Measurements from ENCODE around the gene C19orf67. TPM values are rescaled to one million over a fixed set of nuclear protein-coding genes. Genes with fewer than 3 reads are reported as not detected.

C19orf67 gene
- total and polyA plus RNA-seq, 2 of the 13 experiments (the other 11 are each of a cell fraction or from before 2014, with no cell fraction given), result 0.11 to 0.32 TPM

DNA sequence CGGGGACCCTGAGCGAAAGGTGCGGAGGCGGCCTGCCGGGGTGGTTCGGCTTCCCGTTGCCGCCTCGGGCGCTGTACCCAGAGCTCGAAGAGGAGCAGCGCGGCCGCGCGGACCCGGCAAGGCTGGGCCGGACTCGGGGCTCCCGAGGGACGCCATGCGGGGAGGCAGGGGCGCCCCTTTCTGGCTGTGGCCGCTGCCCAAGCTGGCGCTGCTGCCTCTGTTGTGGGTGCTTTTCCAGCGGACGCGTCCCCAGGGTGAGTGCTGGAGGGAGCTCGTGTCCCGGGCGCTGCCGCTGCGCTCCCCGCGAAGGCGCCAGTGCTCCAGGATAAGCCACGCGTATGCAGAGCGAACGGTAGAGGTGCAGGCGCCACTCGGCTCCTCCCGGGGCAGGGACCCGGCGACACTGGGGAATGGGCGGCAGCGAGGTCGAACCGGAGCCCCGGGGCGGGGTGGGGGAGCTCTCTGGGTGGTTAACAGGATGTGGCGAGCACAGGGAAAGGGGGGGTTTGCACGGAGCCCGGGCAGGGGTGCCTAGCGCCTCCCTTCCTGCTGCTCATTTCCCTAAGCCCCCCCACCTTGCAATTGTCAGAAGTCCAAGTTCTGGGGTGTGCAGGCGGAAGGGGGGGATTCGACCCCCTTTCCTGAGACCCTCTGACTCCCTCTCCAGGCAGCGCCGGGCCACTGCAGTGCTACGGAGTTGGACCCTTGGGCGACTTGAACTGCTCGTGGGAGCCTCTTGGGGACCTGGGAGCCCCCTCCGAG lies 53.7 kb downstream of the C19orf67 start, which contains the start of gene IL27RA (continued):
- TF ChIP-seq HNRNPH1 (optimal IDR thresholded peaks at IDR 0.05; ENCODE audit: low read depth, low read length), result no peak
- no peak for TF ChIP-seq ZNF496 (CRISPR knock-in tag; IDR thresholded peaks at IDR 0.05; ENCODE audit: insufficient replicate concordance)
- TF ChIP-seq ZNF607 (CRISPR knock-in tag; IDR thresholded peaks at IDR 0.05; ENCODE audit: borderline replicate concordance), result peak; percentile 71; the same call in 1 of the 2 replicates
- TF ChIP-seq NFRKB (IDR thresholded peaks at IDR 0.05), result no peak
- TF ChIP-seq, protein P1, sequence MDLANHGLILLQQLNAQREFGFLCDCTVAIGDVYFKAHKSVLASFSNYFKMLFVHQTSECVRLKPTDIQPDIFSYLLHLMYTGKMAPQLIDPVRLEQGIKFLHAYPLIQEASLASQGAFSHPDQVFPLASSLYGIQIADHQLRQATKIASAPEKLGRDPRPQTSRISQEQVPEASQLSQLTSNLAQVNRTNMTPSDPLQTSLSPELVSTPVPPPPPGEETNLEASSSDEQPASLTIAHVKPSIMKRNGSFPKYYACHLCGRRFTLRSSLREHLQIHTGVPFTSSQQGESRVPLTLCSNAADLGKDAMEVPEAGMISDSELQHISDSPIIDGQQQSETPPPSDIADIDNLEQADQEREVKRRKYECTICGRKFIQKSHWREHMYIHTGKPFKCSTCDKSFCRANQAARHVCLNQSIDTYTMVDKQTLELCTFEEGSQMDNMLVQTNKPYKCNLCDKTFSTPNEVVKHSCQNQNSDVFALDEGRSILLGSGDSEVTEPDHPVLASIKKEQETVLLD (CRISPR knock-in tag; IDR thresholded peaks at IDR 0.05; ENCODE audit: low read depth), result 0 out of 2 replicates have a peak, but pooled peaks have one; percentile 49
- TF ChIP-seq ZNF564 (CRISPR knock-in tag; IDR thresholded peaks at IDR 0.05), result peak; percentile 74; the same call in 1 of the 2 replicates
- TF ChIP-seq ZNF570 (CRISPR knock-in tag; IDR thresholded peaks at IDR 0.05; ENCODE audit: borderline replicate concordance), result no peak
- TF ChIP-seq, protein P2, sequence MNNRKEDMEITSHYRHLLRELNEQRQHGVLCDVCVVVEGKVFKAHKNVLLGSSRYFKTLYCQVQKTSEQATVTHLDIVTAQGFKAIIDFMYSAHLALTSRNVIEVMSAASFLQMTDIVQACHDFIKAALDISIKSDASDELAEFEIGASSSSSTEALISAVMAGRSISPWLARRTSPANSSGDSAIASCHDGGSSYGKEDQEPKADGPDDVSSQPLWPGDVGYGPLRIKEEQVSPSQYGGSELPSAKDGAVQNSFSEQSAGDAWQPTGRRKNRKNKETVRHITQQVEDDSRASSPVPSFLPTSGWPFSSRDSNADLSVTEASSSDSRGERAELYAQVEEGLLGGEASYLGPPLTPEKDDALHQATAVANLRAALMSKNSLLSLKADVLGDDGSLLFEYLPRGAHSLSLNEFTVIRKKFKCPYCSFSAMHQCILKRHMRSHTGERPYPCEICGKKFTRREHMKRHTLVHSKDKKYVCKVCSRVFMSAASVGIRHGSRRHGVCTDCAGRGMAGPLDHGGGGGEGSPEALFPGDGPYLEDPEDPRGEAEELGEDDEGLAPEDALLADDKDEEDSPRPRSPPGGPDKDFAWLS (CRISPR knock-in tag; IDR thresholded peaks at IDR 0.05; ENCODE audit: borderline replicate concordance), result peak; percentile 96
- TF ChIP-seq, protein P3, sequence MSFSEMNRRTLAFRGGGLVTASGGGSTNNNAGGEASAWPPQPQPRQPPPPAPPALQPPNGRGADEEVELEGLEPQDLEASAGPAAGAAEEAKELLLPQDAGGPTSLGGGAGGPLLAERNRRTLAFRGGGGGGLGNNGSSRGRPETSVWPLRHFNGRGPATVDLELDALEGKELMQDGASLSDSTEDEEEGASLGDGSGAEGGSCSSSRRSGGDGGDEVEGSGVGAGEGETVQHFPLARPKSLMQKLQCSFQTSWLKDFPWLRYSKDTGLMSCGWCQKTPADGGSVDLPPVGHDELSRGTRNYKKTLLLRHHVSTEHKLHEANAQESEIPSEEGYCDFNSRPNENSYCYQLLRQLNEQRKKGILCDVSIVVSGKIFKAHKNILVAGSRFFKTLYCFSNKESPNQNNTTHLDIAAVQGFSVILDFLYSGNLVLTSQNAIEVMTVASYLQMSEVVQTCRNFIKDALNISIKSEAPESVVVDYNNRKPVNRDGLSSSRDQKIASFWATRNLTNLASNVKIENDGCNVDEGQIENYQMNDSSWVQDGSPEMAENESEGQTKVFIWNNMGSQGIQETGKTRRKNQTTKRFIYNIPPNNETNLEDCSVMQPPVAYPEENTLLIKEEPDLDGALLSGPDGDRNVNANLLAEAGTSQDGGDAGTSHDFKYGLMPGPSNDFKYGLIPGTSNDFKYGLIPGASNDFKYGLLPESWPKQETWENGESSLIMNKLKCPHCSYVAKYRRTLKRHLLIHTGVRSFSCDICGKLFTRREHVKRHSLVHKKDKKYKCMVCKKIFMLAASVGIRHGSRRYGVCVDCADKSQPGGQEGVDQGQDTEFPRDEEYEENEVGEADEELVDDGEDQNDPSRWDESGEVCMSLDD (CRISPR knock-in tag; IDR thresholded peaks at IDR 0.05; ENCODE audit: borderline replicate concordance), result peak; percentile 95
- TF ChIP-seq, protein P4, sequence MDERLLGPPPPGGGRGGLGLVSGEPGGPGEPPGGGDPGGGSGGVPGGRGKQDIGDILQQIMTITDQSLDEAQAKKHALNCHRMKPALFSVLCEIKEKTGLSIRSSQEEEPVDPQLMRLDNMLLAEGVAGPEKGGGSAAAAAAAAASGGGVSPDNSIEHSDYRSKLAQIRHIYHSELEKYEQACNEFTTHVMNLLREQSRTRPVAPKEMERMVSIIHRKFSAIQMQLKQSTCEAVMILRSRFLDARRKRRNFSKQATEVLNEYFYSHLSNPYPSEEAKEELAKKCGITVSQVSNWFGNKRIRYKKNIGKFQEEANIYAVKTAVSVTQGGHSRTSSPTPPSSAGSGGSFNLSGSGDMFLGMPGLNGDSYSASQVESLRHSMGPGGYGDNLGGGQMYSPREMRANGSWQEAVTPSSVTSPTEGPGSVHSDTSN (CRISPR knock-in tag; IDR thresholded peaks at IDR 0.05), result no peak
- no peak for TF ChIP-seq KLF9 (CRISPR knock-in tag; IDR thresholded peaks at IDR 0.05; ENCODE audit: low read depth)
- TF ChIP-seq GFI1 (CRISPR knock-in tag; IDR thresholded peaks at IDR 0.05; ENCODE audit: borderline replicate concordance), result no peak
- no peak for TF ChIP-seq ZNF101 (CRISPR knock-in tag; IDR thresholded peaks at IDR 0.05; ENCODE audit: borderline replicate concordance, low read depth)
- TF ChIP-seq, protein P5, sequence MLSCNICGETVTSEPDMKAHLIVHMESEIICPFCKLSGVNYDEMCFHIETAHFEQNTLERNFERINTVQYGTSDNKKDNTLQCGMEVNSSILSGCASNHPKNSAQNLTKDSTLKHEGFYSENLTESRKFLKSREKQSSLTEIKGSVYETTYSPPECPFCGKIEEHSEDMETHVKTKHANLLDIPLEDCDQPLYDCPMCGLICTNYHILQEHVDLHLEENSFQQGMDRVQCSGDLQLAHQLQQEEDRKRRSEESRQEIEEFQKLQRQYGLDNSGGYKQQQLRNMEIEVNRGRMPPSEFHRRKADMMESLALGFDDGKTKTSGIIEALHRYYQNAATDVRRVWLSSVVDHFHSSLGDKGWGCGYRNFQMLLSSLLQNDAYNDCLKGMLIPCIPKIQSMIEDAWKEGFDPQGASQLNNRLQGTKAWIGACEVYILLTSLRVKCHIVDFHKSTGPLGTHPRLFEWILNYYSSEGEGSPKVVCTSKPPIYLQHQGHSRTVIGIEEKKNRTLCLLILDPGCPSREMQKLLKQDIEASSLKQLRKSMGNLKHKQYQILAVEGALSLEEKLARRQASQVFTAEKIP (CRISPR knock-in tag; IDR thresholded peaks at IDR 0.05; ENCODE audit: borderline replicate concordance), result no peak
- TF ChIP-seq ZC3H4 (CRISPR knock-in tag; IDR thresholded peaks at IDR 0.05; ENCODE audit: borderline replicate concordance), result no peak
- TF ChIP-seq KAT2B (IDR thresholded peaks at IDR 0.05; ENCODE audit: borderline replicate concordance, low read depth, low read length), result no peak
- no peak for TF ChIP-seq CCAR2 (optimal IDR thresholded peaks at IDR 0.05; ENCODE audit: low read depth, low read length)
- TF ChIP-seq EEA1 (CRISPR knock-in tag; IDR thresholded peaks at IDR 0.05; ENCODE audit: borderline replicate concordance), result peak; percentile 52; the same call in 1 of the 2 replicates
- no peak for TF ChIP-seq NCOR1 (IDR thresholded peaks at IDR 0.05; ENCODE audit: borderline replicate concordance, low read length)
- no peak for TF ChIP-seq ZNF143 (CRISPR knock-in tag; IDR thresholded peaks at IDR 0.05)
